Amniotic stem cell (primary cell): Measurements from ENCODE around the gene ADARB2.

Source experiments
- DNase-seq: peaks from one replicate; lab custom pipeline; 2025; lab: John Stamatoyannopoulos, UW

ADARB2 gene

DNA sequence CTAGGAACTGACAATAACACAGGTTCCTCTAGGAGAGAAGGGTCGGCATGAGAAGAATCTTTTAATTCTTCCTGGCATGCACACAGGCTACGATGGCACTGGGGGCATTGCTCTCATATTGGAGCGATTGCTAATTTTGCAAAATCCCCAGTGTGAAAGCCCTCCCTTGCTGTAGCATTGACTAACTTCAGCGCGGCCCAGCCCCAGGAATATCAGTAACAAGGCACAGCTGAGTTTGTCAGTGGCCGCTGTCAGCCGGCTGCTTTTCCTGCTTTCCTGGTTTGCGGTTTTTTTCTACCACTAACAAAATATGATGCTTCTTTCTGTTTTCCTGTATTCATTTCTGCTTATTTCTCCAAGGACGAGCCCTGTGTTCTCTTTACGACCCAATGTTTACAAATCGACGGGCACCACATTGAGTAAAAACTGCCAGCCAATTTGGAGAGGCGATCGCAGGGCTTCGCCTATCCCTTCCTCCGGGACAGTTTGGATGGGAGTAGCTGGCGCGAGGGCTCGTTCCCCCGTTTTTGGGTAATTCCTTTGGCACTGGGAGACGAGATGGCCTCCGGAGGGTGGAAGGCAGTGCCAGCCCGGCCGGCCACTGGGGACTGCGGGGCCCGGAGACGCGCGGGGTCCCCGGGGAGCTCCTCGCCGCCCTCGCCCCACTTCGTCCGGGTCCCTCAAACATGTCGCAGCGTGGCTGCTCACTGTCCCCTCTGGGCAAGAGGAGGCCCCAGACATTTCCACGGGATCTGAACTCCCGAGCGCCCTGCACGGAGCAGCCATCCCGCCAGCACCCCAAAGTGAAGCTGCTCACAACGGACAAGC is 967 bp downstream of the ADARB2 start:
- DNase-seq, result no peak

DNA sequence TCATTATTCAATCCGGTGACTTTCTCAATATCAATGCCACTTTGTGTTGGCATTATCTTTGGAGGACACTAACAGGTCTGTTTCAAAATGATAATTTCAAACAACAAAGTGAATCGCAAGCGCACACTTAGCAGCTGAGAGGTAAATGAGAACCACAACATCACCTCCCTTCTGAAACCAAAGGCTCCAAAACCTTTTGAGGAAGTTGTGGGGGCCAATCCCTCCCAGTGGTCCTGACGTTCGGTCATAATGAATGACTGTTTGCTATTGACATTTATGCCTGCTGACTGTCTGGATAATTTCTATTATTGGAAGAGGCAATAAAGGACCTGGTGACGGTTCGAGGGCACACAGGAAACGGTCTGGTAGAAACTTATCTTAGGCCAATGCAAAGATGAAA is 1.8 kb downstream of the ADARB2 start:
- DNase-seq, result no peak

DNA sequence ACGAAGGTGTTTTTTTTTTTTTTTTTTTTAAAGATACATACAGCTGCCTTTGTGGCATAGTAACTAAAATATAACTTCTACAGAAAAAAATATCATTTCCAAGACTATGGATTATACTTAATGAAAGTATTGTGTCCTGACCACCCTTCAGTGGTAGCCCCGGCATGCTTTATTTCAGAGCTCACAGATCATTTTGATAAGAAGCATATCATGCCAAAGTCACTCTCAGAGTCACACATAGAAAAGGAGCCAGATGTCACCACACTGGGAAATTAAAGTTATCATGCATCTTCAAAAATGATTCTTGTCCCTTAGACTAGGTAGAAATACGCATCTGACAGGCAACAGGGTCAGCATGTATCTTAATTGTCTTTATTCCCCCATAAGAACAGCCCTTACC is 3.0 kb downstream of the ADARB2 start:
- no peak for DNase-seq

DNA sequence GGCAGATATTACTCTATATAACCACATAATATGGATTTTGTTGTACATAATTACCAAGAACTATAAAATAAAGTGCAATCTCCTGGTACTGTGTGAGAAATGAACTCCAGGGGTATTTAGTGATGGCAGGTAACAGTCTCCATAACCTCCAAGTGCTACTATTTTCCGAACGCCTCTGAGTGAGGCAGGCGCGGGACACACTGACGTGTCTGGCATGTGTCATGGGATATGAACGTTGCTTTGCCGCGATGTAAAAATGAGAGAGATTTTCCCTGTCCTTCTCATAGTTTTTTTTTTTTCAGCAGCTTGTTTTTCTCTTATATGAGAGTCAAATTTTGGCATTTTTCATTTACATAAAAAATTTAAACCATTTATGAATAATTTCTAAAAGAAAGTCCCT is 3.6 kb downstream of the ADARB2 start:
- no peak for DNase-seq

DNA sequence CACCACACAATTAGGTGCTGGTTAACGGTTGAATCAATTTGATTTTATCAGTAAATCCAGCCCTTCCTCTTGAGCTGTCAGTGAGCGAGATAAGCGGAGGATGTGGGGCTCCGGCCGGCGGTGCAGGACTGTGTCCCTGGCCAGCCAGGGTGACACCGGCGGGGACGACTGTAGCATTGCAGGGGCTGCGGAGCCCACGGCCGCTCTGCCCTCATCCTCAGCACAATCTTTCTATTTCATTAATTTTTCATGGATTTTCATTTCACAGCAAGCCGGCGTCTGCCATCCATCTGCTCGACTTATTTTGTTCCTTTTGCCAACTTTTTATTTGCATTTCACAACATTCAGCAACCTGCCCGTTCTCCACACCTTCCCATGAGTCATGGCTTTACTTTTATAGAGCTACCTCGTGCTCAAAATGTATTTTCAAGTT is 4.7 kb downstream of the ADARB2 start:
- no peak for DNase-seq

DNA sequence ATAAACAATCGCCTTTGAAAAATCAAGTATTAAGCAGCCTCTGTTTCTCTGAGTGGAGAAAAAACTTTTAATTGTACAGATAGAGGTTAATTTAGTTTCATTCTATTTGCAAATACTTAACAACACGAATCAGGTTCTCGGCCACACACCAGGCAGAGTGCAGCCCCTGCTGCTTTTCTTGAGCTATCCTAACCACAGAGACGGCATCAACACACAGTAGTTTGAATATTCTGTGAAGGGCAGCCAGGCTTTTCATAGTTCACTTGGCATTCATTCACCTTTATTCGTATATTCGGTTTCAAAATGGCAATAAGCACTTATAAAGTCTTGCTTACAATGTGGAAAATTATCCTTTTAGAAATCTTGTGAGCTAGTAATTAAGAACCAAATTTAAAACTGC is 5.7 kb downstream of the ADARB2 start:
- no peak for DNase-seq

DNA sequence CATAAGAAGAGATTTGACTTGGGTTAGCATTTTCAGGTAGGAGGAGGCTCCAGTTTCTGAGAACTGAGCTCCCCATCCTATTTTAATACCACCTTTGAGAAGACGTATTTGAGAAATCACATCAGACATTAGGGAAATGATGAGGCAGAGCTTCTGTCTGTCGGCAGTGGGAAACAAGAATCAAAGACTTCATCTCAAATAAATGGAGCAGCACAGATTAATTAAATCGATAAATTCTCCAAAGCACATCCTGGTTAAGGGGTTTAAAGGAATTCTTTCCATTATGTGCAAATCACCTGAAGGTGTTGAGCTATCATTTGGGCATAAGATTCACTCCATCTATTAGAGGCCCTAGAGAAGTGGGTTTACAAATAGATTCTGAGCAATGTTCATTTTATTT is 7.6 kb downstream of the ADARB2 start:
- no peak for DNase-seq

DNA sequence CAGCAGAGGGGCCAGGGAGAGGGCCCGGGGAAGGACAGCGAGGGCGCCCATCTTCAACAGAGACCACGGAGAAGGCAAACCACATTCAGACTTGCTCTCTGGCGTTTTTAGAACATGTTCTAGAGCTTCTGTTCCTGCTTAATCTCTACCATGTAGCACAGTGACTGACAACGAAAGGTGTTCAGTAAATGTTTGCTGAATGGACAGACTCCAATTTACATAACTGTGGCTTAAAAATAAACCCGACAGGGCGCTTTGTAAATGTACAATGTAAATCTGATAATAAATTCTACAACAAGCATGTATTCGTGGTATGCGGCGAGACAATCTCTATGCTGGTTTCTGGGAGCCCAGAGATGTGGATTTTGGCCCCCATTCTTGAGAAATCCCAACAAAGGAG is 10.5 kb downstream of the ADARB2 start:
- no peak for DNase-seq

DNA sequence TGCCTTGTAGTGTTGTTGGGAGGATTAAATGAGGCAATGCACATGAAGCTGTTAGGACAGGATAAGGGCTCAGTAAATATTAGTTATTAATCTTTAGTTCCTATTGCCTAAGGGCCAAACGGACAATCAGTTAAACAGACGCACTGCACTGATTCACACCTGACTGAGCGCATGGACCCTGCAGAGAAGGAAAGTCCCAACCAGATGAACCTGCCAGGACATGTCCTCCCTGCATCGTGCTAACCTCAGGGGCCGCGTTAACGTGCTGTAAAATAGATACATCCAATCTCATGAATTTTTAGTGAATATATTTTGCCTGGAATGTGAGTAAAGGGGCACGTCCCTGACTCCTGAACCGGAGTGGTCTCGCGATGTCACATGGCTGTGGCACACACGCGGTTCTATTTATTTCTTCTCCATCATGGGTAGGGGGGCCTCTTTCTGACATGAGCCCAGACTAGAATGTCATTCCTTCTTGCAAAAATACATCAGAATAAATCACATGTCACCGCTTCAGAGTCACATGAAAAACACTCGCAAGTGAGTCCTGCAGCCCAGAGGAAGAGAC is 12.3 kb downstream of the ADARB2 start:
- no peak for DNase-seq

DNA sequence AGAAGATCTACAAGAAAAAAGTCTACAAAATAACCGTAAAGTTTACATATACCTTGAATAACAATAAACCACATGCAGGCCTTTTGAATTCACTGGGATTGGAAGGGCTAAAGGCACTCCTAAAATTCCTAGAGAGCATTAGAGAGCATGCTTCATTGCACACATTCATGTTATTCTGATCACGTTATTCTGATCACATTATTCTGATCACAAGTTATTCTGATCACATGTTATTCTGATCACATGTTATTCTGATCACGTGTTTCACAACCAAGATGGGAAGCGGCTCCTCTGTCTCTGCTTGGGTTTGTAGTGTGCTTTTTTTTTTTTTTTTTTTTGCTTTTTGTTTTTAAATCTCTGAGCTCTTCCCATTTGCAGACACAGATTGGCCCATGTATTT is 20.5 kb downstream of the ADARB2 start:
- DNase-seq, result no peak

DNA sequence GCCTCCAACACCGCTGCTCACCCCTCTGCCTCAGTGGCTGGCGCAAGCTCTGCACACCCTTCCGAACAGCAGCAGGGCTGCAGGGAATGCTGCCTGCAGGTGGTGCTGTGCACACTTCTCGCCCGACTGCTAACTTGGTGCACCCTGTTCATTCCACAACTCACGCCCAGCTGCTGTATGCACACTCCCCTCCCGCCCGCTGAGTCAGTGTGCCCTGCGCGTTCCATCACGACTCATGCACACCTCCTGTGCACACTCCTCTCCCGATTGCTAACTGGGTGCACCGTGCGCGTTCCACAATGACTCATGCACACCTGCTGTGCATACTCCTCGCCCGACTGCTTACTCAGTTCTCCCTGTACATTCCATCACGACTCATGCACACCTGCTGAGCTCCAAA is 21.5 kb downstream of the ADARB2 start:
- DNase-seq, result no peak

DNA sequence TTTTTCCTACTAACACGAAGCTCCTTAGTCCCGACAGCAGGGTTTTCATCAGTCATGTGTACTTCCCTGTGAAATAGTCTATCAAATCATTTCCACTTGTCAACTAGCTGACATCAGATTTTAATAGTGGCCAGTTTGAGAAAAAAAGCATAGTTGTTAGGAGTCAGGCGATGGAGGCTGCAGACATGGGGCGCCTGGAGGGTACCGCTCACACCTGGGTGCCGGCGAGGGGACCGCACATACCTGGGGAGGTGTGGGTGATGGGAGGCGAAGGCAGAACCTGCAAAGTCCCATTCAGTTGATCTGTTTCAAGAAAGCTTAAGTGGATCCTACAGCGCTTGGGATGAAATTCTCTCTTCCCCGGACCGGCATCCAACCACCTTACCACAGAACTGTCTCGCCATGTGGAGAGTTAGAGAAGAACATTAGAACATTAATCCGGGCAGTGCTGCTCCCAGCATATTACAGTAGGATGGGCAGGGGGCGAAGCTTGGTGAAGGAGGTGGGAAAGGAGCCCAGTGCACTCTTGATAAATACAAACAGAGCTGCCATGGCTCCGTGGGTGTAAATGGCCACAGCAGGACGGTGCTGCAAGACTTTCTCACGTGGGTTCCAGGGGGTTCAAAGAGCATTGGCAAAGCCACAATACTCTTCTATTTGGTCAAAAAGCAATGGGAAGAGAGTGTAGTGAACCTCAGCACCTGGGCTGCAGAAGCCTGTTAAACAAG is 24.2 kb downstream of the ADARB2 start:
- no peak for DNase-seq

DNA sequence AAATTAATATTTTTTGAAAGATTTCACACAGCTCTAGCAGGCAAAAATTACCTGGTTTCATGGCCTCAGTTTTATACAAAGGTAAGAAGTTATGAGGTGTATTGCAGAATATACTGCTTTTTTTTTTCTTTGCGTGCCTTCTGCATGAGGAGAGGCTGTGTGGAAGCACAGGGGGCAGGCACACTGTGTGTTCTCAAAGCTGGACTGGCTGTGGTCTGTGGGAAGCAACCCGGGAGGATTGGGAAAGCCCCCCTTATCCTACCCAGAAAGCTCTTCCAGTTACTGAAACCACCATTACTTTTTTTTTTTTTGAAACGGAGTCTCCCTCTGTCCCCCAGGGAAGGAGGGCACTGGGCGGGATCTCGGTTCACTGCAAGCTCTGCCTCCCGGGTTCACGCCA is 25.0 kb downstream of the ADARB2 start:
- no peak for DNase-seq

DNA sequence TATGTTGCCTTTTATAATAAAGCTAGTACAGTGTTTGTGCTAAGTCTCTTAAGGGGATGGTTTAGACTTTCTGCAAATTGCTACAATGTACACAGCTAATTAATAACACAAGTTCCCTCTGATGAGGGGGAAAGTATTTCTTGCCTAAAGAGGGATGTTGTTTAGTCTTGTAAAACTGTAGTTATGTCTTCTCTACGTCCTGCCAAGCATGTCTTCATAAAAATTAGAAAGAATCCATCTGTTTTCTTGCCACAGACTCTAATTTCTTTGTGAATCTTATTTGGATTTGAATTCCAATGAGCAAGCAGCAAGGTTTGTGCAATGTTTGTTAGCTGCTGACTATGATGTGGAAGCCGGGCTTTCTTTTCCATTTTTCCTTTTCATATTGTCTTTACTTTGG is 28.2 kb downstream of the ADARB2 start:
- no peak for DNase-seq

DNA sequence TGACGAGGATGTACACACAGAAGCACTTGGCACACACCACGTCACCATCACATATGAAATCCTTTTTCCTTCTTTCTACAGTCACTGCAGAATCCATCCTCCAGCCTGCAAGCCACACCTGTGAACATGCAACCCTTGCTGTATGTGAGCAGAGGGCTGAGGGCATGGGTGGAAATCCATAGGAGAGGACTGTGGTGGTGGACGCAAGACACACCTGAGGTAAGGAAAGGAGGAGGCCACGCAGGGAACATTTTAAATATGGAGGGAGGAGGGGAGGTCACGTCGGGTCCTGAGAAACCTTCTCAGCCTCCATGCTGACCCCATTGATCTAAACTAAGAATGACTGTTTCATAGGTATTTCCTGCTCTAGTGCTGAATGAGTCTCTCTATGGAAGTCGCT is 28.6 kb downstream of the ADARB2 start:
- no peak for DNase-seq

DNA sequence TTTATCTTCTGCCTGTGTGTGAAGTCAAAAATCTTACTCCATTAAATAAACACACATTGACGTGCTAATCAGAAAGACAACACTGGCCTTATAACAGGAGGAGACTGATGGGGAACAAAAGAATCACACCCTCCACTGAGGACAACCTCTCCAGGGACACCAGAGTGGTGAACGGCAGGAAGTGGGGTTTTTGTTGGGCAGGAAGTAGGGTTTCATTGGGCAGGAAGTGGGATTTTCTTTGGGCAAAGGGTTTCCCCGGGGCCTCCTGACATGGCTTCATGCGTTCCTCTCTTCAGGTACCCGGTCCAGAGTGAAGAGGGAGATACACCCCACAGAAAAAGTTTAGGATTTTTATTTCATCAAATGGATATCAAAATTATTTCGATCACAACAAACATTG is 30.6 kb downstream of the ADARB2 start:
- DNase-seq, result no peak

DNA sequence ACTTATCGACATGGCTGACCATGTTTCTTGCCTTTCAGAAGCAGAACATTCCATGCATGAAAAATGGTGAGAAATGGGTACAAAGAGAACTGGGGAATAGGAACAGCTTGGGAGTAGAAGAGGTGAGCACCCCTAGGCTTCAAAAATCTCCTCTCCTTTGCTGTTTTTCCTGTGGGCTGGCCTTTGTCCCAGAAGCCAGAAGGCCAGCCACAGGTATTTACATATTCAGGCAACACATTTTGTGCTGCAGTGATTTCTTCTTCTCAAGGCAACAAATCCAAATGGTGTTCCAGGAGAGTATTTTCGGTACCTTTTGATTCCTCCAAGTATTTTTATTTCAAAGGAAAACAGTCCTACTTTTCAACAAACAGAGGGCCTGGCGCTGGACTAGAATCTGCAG is 31.1 kb downstream of the ADARB2 start:
- DNase-seq, result no peak

DNA sequence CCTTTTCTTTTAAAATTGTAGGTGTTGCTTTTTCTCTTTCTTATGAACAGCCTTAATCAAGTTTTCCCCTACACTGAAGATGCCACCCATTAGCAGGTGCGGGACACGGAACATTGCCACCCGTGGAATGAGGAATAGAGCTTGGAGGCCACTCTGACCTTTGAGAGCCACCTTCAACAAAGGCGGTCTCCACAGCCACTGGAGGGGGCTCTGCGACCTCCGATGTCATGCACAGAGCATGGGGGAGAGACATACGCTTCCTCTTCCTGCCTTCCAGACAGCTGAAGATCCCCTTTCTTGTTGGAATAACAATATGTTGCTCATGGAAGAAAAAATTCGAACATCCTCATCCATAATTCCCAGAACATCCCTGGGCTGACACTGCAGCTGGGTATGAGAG is 39.1 kb downstream of the ADARB2 start:
- no peak for DNase-seq

DNA sequence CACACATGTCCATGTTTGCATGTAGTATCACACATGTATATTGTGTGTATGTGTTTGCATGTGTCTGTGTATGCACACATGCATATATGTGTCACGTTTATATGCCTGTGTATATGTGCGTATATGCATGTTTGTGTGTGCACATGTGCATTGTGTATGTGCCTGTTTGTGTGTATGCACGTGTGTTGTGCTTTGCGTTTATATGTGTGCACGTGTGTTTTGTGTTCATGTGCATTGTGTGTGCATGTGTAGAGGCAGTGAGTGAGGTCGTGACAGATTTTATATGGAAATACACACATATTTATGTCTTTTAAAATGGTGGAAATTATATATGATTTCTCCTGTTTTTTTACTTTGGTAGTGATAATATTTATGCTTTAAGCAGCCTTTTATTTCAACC is 41.2 kb downstream of the ADARB2 start:
- no peak for DNase-seq

DNA sequence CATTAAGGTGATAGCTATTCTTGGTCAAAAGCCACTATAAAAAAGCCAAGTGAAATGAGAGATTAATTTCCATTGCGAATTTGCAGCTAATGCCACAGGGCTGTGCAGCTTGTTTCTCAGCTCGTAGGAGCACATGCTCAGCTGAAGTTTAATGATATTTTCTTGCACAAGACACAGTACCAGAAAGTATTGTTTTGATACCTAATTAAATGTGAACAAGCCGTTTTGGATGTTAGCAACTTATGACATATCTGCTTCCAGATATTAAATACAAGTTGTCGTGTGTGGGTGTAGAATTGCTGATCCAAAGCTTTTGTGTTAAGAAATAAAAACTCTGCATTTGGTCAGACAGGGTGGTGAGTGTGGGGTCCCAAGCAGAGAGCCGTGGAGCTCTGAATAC is 47.2 kb downstream of the ADARB2 start:
- no peak for DNase-seq

DNA sequence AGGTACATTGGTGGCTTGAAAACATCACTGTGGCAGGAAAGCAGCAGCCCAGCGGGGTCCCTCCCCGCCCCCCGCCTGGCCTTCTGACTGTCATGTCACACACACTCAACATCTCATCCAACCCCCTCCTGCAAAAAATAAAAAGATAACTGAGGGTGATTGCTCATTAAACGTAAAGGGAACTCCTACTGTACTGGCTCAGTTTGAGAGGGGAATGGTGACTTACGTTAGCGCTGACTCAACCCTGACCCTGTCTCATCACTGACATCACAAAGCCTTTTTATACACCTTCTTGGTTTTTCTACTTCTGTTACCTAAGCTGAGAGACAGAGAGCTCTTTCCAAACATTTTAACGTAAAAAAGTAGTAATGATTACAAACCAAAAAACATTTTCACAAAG is 48.8 kb downstream of the ADARB2 start:
- DNase-seq, result no peak

DNA sequence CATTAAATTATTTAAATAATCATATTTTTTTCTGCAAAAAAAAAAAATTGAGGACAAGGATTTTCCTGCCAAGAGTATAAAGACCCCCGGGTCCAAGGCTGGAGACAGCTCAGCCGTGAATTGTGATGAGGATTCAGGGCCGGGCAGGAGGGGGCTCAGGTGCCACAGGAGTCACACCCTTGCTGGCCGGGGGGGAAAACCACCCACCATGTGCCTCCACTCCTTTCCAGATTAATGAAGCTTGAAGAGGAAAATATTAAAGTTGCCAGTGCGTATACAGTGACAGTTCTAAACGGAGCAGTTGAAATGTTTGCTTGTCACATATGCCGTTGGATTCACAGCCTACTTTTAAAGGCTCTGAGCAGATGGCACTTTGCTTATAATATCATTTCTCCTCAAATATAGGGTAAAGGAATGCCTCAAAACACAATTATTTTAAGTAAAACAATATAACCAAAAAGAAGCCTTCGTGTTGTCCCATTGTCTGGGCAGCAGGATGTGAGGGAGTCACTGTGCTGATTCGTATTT is 49.6 kb downstream of the ADARB2 start:
- no peak for DNase-seq

DNA sequence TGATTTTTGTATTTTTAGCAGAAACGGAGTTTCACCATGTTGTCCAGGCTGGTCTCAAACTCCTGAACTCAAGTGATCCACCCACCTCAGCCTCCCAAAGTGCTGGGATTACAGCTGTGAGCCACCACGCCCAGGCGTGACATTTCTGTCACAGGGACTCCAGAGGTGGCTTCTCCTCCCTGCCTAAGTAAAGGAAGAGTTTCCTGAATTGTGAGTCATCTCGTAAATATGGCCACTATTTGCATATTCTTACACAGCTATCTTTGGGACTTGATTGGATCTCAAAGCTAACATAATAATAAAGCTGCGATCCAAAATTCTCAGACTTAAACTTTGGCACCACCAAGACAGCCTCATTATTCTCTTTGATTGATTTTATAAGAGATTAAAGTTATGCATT is 50.1 kb downstream of the ADARB2 start:
- no peak for DNase-seq
